ENCODE results near the gene MED31. TPM values are rescaled to one million over a fixed set of nuclear protein-coding genes. Genes with fewer than 3 reads are reported as not detected.

Gene MED31
- total and polyA plus RNA-seq, 2 donors (not counting 3 experiments of a cell fraction or from before 2014, with no cell fraction given) = 13.7 to 29.4 TPM

GRCh38 chr17:6668727-6669425 lies 17.5 kb upstream of the MED31 start:
- DNase-seq (ENCODE audit: low read depth, low spot score) = no peak
- Histone ChIP-seq H3K9ac (replicated peaks; ENCODE audit: extremely low read depth, insufficient read depth, low read length) (no peak overlapping the region), H3K4me1 (ENCODE audit: control insufficient read depth, extremely low read depth, insufficient read depth, low read length) (no peaks in the 10 kb centered on the region), H3K36me3 (ENCODE audit: control insufficient read depth in 2 of 2, extremely low read depth in 1 of 2, insufficient read depth in 2 of 2, low read length in 2 of 2) (no peaks in the 10 kb centered on the region), H3K79me2 (ENCODE audit: control insufficient read depth, insufficient read depth, low read length) (no peaks in the 10 kb centered on the region), H3K27ac (ENCODE audit: insufficient read depth, low read depth, low read length) (no peak overlapping the region), H3K9me1 (replicated peaks; ENCODE audit: control insufficient read depth, extremely low read depth, insufficient read depth, low read length) (no peaks in the 10 kb centered on the region), H4K20me1 (replicated peaks; ENCODE audit: control insufficient read depth, extremely low read depth, insufficient read depth, low read length) (no peaks in the 10 kb centered on the region), H2AFZ (ENCODE audit: low read depth, low read length) (no peak overlapping the region), H3K4me3 (replicated peaks in 1 of 3; ENCODE audit: insufficient read depth in 1 of 3, low read depth in 1 of 3, low read length in 3 of 3) (no peak overlapping the region), H3K9me3 (replicated peaks; ENCODE audit: control insufficient read depth, insufficient read depth, low read length) (no peaks in the 10 kb centered on the region), H3K4me2 (ENCODE audit: insufficient read depth, low read length) (no peak overlapping the region), H3K27me3 (ENCODE audit: control insufficient read depth in 2 of 2, insufficient read depth in 2 of 2, low read length in 2 of 2) (peaks cover 0 to under 1% of the 10 kb centered on the region in 2 experiments)
- POLR2A ChIA-PET = no interaction called here
- CTCF ChIA-PET = interaction anchor here (0.8 to 5.3 kb wide), 7 partner anchors 32 to 242 kb away, joined by 3 to 61 read pairs (median 7); no protein-coding TSS in a partner anchor
- no peak for TF ChIP-seq GATA2 (IDR thresholded peaks at IDR 0.05; ENCODE audit: insufficient read depth, insufficient read length, low read depth, low read length)
- FAIRE-seq = no peak
- dilution Hi-C loops (cut with MboI; ENCODE audit: extremely low pct_ligation_motif_present, low sequenced_read_pairs) (no loop called here), intact Hi-C loops (cut with micrococcal nuclease) (loop anchor here (5.0 kb wide), 1 partner anchor 33 kb away; no protein-coding TSS in a partner anchor)
- BruUV-seq (replicated peaks) = no TSS peak

- no peak for FAIRE-seq
- dilution Hi-C loops (cut with MboI; ENCODE audit: extremely low pct_ligation_motif_present, low sequenced_read_pairs) (no loop called here), intact Hi-C loops (cut with micrococcal nuclease) (loop anchor here (5.0 kb wide), 1 partner anchor 34 kb away; no protein-coding TSS in a partner anchor)
- POLR2A ChIA-PET = no interaction called here
- Histone ChIP-seq H3K9me3 (replicated peaks; ENCODE audit: control insufficient read depth, insufficient read depth, low read length) (no peaks in the 10 kb centered on the region), H2AFZ (ENCODE audit: low read depth, low read length) (no peak overlapping the region), H3K4me1 (ENCODE audit: control insufficient read depth, extremely low read depth, insufficient read depth, low read length) (no peaks in the 10 kb centered on the region), H3K9ac (replicated peaks; ENCODE audit: extremely low read depth, insufficient read depth, low read length) (no peak overlapping the region), H4K20me1 (replicated peaks; ENCODE audit: control insufficient read depth, extremely low read depth, insufficient read depth, low read length) (no peaks in the 10 kb centered on the region), H3K4me2 (ENCODE audit: insufficient read depth, low read length) (no peak overlapping the region), H3K4me3 (replicated peaks in 1 of 3; ENCODE audit: insufficient read depth in 1 of 3, low read depth in 1 of 3, low read length in 3 of 3) (no peak overlapping the region), H3K27ac (ENCODE audit: insufficient read depth, low read depth, low read length) (no peak overlapping the region), H3K79me2 (ENCODE audit: control insufficient read depth, insufficient read depth, low read length) (no peaks in the 10 kb centered on the region), H3K36me3 (ENCODE audit: control insufficient read depth in 2 of 2, extremely low read depth in 1 of 2, insufficient read depth in 2 of 2, low read length in 2 of 2) (no peaks in the 10 kb centered on the region), H3K9me1 (replicated peaks; ENCODE audit: control insufficient read depth, extremely low read depth, insufficient read depth, low read length) (no peaks in the 10 kb centered on the region), H3K27me3 (ENCODE audit: control insufficient read depth in 2 of 2, insufficient read depth in 2 of 2, low read length in 2 of 2) (no peaks in the 10 kb centered on the region)
- no peak for DNase-seq (ENCODE audit: low read depth, low spot score)
- CTCF ChIA-PET = interaction anchor here (0.6 to 5.3 kb wide), 6 partner anchors 33 to 243 kb away, joined by 4 to 61 read pairs (median 21); no protein-coding TSS in a partner anchor
- TF ChIP-seq FOS (IDR thresholded peaks at IDR 0.05; ENCODE audit: borderline replicate concordance, insufficient read depth, low read length) (no peak), POLR2A (IDR thresholded peaks at IDR 0.05; ENCODE audit: low read depth, low read length) (no peak), MYC (IDR thresholded peaks at IDR 0.05; ENCODE audit: low read depth, low read length) (no peak), JUN (IDR thresholded peaks at IDR 0.05; ENCODE audit: borderline replicate concordance, insufficient read depth, insufficient read length, low read depth) (no peak), CTCF (IDR thresholded peaks at IDR 0.05; ENCODE audit: extremely low read depth in 1 of 2, insufficient read depth in 1 of 2, low read depth in 1 of 2, low read length in 2 of 2) (no peak), EZH2 (IDR thresholded peaks at IDR 0.05; ENCODE audit: borderline replicate concordance, low read depth, low read length, severe bottlenecking) (no peak), GATA2 (IDR thresholded peaks at IDR 0.05; ENCODE audit: insufficient read depth, insufficient read length, low read depth, low read length) (no peak), POLR2AphosphoS5 (IDR thresholded peaks at IDR 0.05; ENCODE audit: insufficient read depth, low read depth, low read length) (no peak)
- TF ChIP-seq, protein P1, sequence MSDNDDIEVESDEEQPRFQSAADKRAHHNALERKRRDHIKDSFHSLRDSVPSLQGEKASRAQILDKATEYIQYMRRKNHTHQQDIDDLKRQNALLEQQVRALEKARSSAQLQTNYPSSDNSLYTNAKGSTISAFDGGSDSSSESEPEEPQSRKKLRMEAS (IDR thresholded peaks at IDR 0.05; ENCODE audit: insufficient read depth, insufficient read length) = no peak
- no TSS peak for BruUV-seq (replicated peaks)
These were observed 16.8 kb upstream of the MED31 start for GRCh38 chr17:6668219-6668618.

All from endothelial cell of umbilical vein (primary cell).